CD8-positive, alpha-beta memory T cell (primary cell): Measurements from ENCODE around the gene ADGRG7. TPM values are rescaled to one million over a fixed set of nuclear protein-coding genes. Genes with fewer than 3 reads are reported as not detected.

Source experiments
- CTCF ChIA-PET: fragments of 350-600 bp; sonication (Branson Sonifier 250); formaldehyde crosslinking; loops from one replicate; lab custom pipeline; 2021; ENCODE audit warnings: antibody characterized with exemption; lab: Charles Lee
- POLR2A ChIA-PET: fragments of 350-600 bp; sonication (Branson Sonifier 250); formaldehyde crosslinking; loops from one replicate; lab custom pipeline; 2021; ENCODE audit warnings: antibody characterized with exemption; lab: Charles Lee
- DNase-seq, 5 donors: peaks; one replicate each; pipeline versions ENCODE4 v3.0.0 to v3.0.0-alpha.2; 2020 to 2022; ENCODE audit warnings: mixed read lengths in 1 of 5
- H3K27ac ChIP-seq: one replicate; pipeline ENCODE4 v1.7.0; 2013; ENCODE audit warnings: low read depth, mild to moderate bottlenecking, low read length, moderate library complexity
- H3K27me3 ChIP-seq: 2 replicates; pipeline ENCODE4 v1.7.0; 2013; ENCODE audit warnings: low read length, mild to moderate bottlenecking; ENCODE audit not compliant: insufficient read depth, poor library complexity, severe bottlenecking
- H3K36me3 ChIP-seq: 2 replicates; pipeline ENCODE4 v1.7.0; 2013; ENCODE audit warnings: mild to moderate bottlenecking, low read length, moderate library complexity; ENCODE audit not compliant: insufficient read depth
- H3K4me1 ChIP-seq: 2 replicates; pipeline ENCODE4 v1.7.0; 2013; ENCODE audit warnings: mild to moderate bottlenecking, low read length, moderate library complexity; ENCODE audit not compliant: insufficient read depth
- H3K4me3 ChIP-seq: 2 replicates; pipeline ENCODE4 v1.7.0; 2013; ENCODE audit warnings: mild to moderate bottlenecking, low read length
- H3K9me3 ChIP-seq: 2 replicates; pipeline ENCODE4 v1.7.0; 2013; ENCODE audit warnings: mild to moderate bottlenecking, low read length
- H3K27ac Mint-ChIP-seq, 8 donors: one replicate each; pipeline ENCODE4 v1.8.0; 2020 to 2021; ENCODE audit warnings: mixed read lengths in 8 of 8, mild to moderate bottlenecking in 6 of 8, inconsistent platforms in 3 of 8, moderate library complexity in 3 of 8
- H3K27me3 Mint-ChIP-seq, 2 donors: one replicate each; pipeline ENCODE4 v1.8.0; 2020 to 2021; ENCODE audit warnings: mixed read lengths in 2 of 2, mild to moderate bottlenecking in 1 of 2, moderate library complexity in 1 of 2
- H3K36me3 Mint-ChIP-seq, 3 donors: one replicate each; pipeline ENCODE4 v1.8.0; 2020 to 2021; ENCODE audit warnings: mixed read lengths in 3 of 3, inconsistent platforms in 1 of 3, mild to moderate bottlenecking in 1 of 3
- H3K4me1 Mint-ChIP-seq, 3 donors: one replicate each; pipeline ENCODE4 v1.8.0; 2020 to 2021; ENCODE audit warnings: mixed read lengths in 3 of 3, inconsistent platforms in 1 of 3, mild to moderate bottlenecking in 1 of 3
- H3K4me3 Mint-ChIP-seq, 7 donors: one replicate each; pipeline ENCODE4 v1.8.0; 2020 to 2021; ENCODE audit warnings: mixed read lengths in 7 of 7, mild to moderate bottlenecking in 6 of 7, moderate library complexity in 4 of 7, inconsistent platforms in 2 of 7
- H3K9me3 Mint-ChIP-seq, 5 donors: one replicate each; pipeline ENCODE4 v1.8.0; 2020 to 2022; ENCODE audit warnings: mixed read lengths in 5 of 5, mild to moderate bottlenecking in 3 of 5, moderate library complexity in 2 of 5, inconsistent platforms in 1 of 5
- polyA plus RNA-seq: library from polyadenylated mRNA; unstranded; fragments of 300-500 nt; fragmentation: Illumina TruSeq; gene quantifications from one replicate; pipeline ENCODE4 v1.2.3, GENCODE V29; 2021
- total RNA-seq, 2 experiments: library from RNA; stranded (reverse); gene quantifications; one replicate each; pipeline ENCODE4 v1.2.3, GENCODE V29; 2021

The ADGRG7 gene
- total and polyA plus RNA-seq, 3 experiments from 2014 or later, result not detected

GRCh38 chr3:100726706-100727105 is 117.3 kb downstream of the ADGRG7 start:
- no peak overlapping the region for H3K27ac ChIP-seq
- peaks cover 24% of the 10 kb centered on the region for H3K36me3 ChIP-seq
- ChIA-PET CTCF (no interaction called here), POLR2A (no interaction called here)
- no peak overlapping the region for H3K4me3 ChIP-seq
- no peaks in the 10 kb centered on the region for H3K9me3 ChIP-seq
- no peaks in the 10 kb centered on the region for H3K27me3 ChIP-seq
- H3K4me3 Mint-ChIP-seq, result no peak overlapping the region
- H3K27ac Mint-ChIP-seq, result peak overlapping the region in 4 of 8 donors; percentile 16 to 89 (median 38)
- no peaks in the 10 kb centered on the region for H3K4me1 ChIP-seq
- no peaks in the 10 kb centered on the region for H3K27me3 Mint-ChIP-seq
- peaks cover 5 to 75% (median 10%) of the 10 kb centered on the region in 3 donors for H3K36me3 Mint-ChIP-seq
- peaks cover 25 to 40% (median 35%) of the 10 kb centered on the region in 3 donors for H3K4me1 Mint-ChIP-seq
- H3K9me3 Mint-ChIP-seq, result no peaks in the 10 kb centered on the region
- DNase-seq, result no peak

- POLR2A ChIA-PET, result no interaction called here
- DNase-seq, result no peak
Observed at GRCh38 chr3:100730524-100730923, 121.1 kb downstream of the ADGRG7 start.

GRCh38 chr3:100732435-100732834 is 123.0 kb downstream of the ADGRG7 start:
- Histone ChIP-seq H3K4me3 (no peak overlapping the region), H3K27me3 (no peaks in the 10 kb centered on the region), H3K4me1 (no peaks in the 10 kb centered on the region), H3K27ac (no peak overlapping the region), H3K9me3 (no peaks in the 10 kb centered on the region), H3K36me3 (peaks cover 28% of the 10 kb centered on the region)
- peaks cover 12 to 78% (median 18%) of the 10 kb centered on the region in 3 donors for H3K36me3 Mint-ChIP-seq
- ChIA-PET CTCF (no interaction called here), POLR2A (no interaction called here)
- H3K4me3 Mint-ChIP-seq, result no peak overlapping the region
- peaks cover 17 to 40% (median 29%) of the 10 kb centered on the region in 3 donors for H3K4me1 Mint-ChIP-seq
- DNase-seq, result no peak
- H3K27ac Mint-ChIP-seq, result no peak overlapping the region
- no peaks in the 10 kb centered on the region for H3K27me3 Mint-ChIP-seq
- H3K9me3 Mint-ChIP-seq, result no peaks in the 10 kb centered on the region

More at GRCh38 chr3:100730524-100730923, 121.1 kb downstream of the ADGRG7 start:
- Histone ChIP-seq H3K27ac (no peak overlapping the region), H3K4me1 (no peaks in the 10 kb centered on the region), H3K4me3 (no peak overlapping the region), H3K9me3 (no peaks in the 10 kb centered on the region), H3K36me3 (peaks cover 28% of the 10 kb centered on the region), H3K27me3 (no peaks in the 10 kb centered on the region)
- H3K4me3 Mint-ChIP-seq, result no peak overlapping the region
- CTCF ChIA-PET, result no interaction called here
- peak overlapping the region in 3 of 8 donors; percentile 15 to 42 (median 19) for H3K27ac Mint-ChIP-seq
- peaks cover 27 to 47% (median 44%) of the 10 kb centered on the region in 3 donors for H3K4me1 Mint-ChIP-seq
- H3K27me3 Mint-ChIP-seq, result no peaks in the 10 kb centered on the region
- peaks cover 5 to 77% (median 12%) of the 10 kb centered on the region in 3 donors for H3K36me3 Mint-ChIP-seq
- H3K9me3 Mint-ChIP-seq, result no peaks in the 10 kb centered on the region

- Histone ChIP-seq H3K36me3 (peaks cover 39% of the 10 kb centered on the region), H3K9me3 (no peaks in the 10 kb centered on the region), H3K4me1 (no peaks in the 10 kb centered on the region), H3K4me3 (no peak overlapping the region), H3K27ac (no peak overlapping the region), H3K27me3 (no peaks in the 10 kb centered on the region)
- no peaks in the 10 kb centered on the region for H3K27me3 Mint-ChIP-seq
- H3K4me3 Mint-ChIP-seq, result no peak overlapping the region
- H3K27ac Mint-ChIP-seq, result no peak overlapping the region
- peaks cover 14 to 34% (median 21%) of the 10 kb centered on the region in 3 donors for H3K4me1 Mint-ChIP-seq
- CTCF ChIA-PET, result no interaction called here
- DNase-seq, result no peak
- peaks cover 8 to 86% (median 20%) of the 10 kb centered on the region in 3 donors for H3K36me3 Mint-ChIP-seq
- H3K9me3 Mint-ChIP-seq, result no peaks in the 10 kb centered on the region
- POLR2A ChIA-PET, result no interaction called here
Observed at GRCh38 chr3:100737334-100737733, 127.9 kb downstream of the ADGRG7 start.

- Histone ChIP-seq H3K9me3 (no peaks in the 10 kb centered on the region), H3K4me3 (no peak overlapping the region), H3K4me1 (no peaks in the 10 kb centered on the region), H3K36me3 (peaks cover 39% of the 10 kb centered on the region), H3K27ac (no peak overlapping the region), H3K27me3 (no peaks in the 10 kb centered on the region)
- DNase-seq, result no peak
- peaks cover 6 to 17% (median 8%) of the 10 kb centered on the region in 3 donors for H3K4me1 Mint-ChIP-seq
- no peak overlapping the region for H3K27ac Mint-ChIP-seq
- H3K4me3 Mint-ChIP-seq, result no peak overlapping the region
- peaks cover 0 to 2% of the 10 kb centered on the region in 2 donors for H3K27me3 Mint-ChIP-seq
- ChIA-PET POLR2A (no interaction called here), CTCF (interaction anchor here (1.1 kb wide), 1 partner anchor 10 kb away, joined by 3 read pairs; no protein-coding TSS in a partner anchor)
- no peaks in the 10 kb centered on the region for H3K9me3 Mint-ChIP-seq
- H3K36me3 Mint-ChIP-seq, result peaks cover 8 to 87% (median 22%) of the 10 kb centered on the region in 3 donors
Observed at GRCh38 chr3:100740207-100740606, 130.8 kb downstream of the ADGRG7 start.

- no peak for DNase-seq
- Mint-ChIP-seq H3K4me3 (no peak overlapping the region), H3K27me3 (peaks cover 0 to 2% of the 10 kb centered on the region in 2 donors), H3K9me3 (no peaks in the 10 kb centered on the region), H3K27ac (no peak overlapping the region), H3K4me1 (peaks cover 0 to 4% (median 3%) of the 10 kb centered on the region in 3 donors), H3K36me3 (peaks cover 4 to 89% (median 26%) of the 10 kb centered on the region in 3 donors)
- CTCF ChIA-PET, result no interaction called here
- Histone ChIP-seq H3K36me3 (peaks cover 42% of the 10 kb centered on the region), H3K4me1 (no peaks in the 10 kb centered on the region), H3K9me3 (no peaks in the 10 kb centered on the region), H3K4me3 (no peak overlapping the region), H3K27me3 (no peaks in the 10 kb centered on the region), H3K27ac (no peak overlapping the region)
- POLR2A ChIA-PET, result no interaction called here
Observed at GRCh38 chr3:100743535-100743934, 134.1 kb downstream of the ADGRG7 start.

DNA sequence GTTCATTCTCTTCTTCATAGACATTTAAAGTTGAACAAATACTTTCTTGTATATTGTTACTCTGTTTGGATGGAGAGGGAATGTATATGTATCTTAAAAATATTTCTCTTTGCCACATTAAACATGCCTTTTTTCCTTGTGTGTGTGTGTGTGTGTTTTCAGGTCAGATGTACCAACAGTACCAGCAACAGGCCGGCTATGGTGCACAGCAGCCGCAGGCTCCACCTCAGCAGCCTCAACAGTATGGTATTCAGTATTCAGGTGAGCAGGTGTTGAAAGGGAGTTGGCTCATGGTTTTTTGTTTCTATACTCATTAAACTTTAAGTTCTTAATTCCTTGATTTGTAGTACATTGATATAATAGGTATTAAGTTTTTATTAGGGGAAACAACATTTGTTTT is 135.3 kb downstream of the ADGRG7 start:
- POLR2A ChIA-PET, result no interaction called here
- peaks cover 10 to 90% (median 29%) of the 10 kb centered on the region in 3 donors for H3K36me3 Mint-ChIP-seq
- Histone ChIP-seq H3K27me3 (no peaks in the 10 kb centered on the region), H3K4me3 (no peak overlapping the region), H3K36me3 (peaks cover 47% of the 10 kb centered on the region), H3K27ac (no peak overlapping the region), H3K4me1 (no peaks in the 10 kb centered on the region), H3K9me3 (no peaks in the 10 kb centered on the region)
- no peaks in the 10 kb centered on the region for H3K9me3 Mint-ChIP-seq
- H3K4me3 Mint-ChIP-seq, result no peak overlapping the region
- CTCF ChIA-PET, result no interaction called here
- H3K4me1 Mint-ChIP-seq, result peaks cover 0 to 4% (median 0%) of the 10 kb centered on the region in 3 donors
- H3K27ac Mint-ChIP-seq, result peak overlapping the region in 1 of 8 donors; percentile 42
- peaks cover 0 to 2% of the 10 kb centered on the region in 2 donors for H3K27me3 Mint-ChIP-seq
- DNase-seq, result no peak
